H9 (cell line): ENCODE measurements around the gene SCNM1. TPM values are rescaled to one million over a fixed set of nuclear protein-coding genes. Genes with fewer than 3 reads are reported as not detected.

ENCODE experiments used
- DNase-seq: peaks from one replicate; pipeline ENCODE4 v3.0.0-alpha.2; 2017
- H2AFZ ChIP-seq: one replicate; pipeline ENCODE4 v1.6.1; 2013; ENCODE audit warnings: mild to moderate bottlenecking, low read length, control low read depth, moderate library complexity
- H2AK5ac ChIP-seq: 2 replicates; pipeline ENCODE4 v1.6.1; 2013; ENCODE audit warnings: low read length, control low read depth, mixed read lengths; ENCODE audit not compliant: insufficient read length
- H2BK120ac ChIP-seq: one replicate; pipeline ENCODE4 v1.6.1; 2013; ENCODE audit warnings: low read depth, mild to moderate bottlenecking, low read length, control low read depth, inconsistent platforms; ENCODE audit not compliant: poor library complexity, severe bottlenecking
- H2BK12ac ChIP-seq: 2 replicates; pipeline ENCODE4 v1.6.1; 2013; ENCODE audit warnings: low read length, control low read depth, mixed read lengths, low read depth; ENCODE audit not compliant: insufficient read length
- H2BK15ac ChIP-seq: 2 replicates; pipeline ENCODE4 v1.6.1; 2013; ENCODE audit warnings: low read depth, low read length, control low read depth
- H2BK20ac ChIP-seq: one replicate; pipeline ENCODE4 v1.6.1; 2013; ENCODE audit warnings: low read depth, mild to moderate bottlenecking, low read length, control low read depth, inconsistent platforms; ENCODE audit not compliant: poor library complexity, severe bottlenecking
- H2BK5ac ChIP-seq: 2 replicates; pipeline ENCODE4 v1.6.1; 2013; ENCODE audit warnings: low read length, control low read depth, mixed read lengths; ENCODE audit not compliant: insufficient read length
- H3K14ac ChIP-seq: 2 replicates; pipeline ENCODE4 v1.6.1; 2013; ENCODE audit warnings: low read length, control low read depth; ENCODE audit not compliant: insufficient read depth
- H3K18ac ChIP-seq: 2 replicates; pipeline ENCODE4 v1.6.1; 2013; ENCODE audit warnings: low read depth, mild to moderate bottlenecking, mixed read lengths, low read length, control low read depth; ENCODE audit not compliant: insufficient read length
- H3K23ac ChIP-seq: 2 replicates; pipeline ENCODE4 v1.6.1; 2013; ENCODE audit warnings: low read length, control low read depth, mixed read lengths, low read depth; ENCODE audit not compliant: insufficient read length
- H3K23me2 ChIP-seq: 2 replicates; pipeline ENCODE4 v1.6.1; 2013; ENCODE audit warnings: low read depth, mild to moderate bottlenecking, mixed read lengths, low read length, control low read depth; ENCODE audit not compliant: insufficient read length, poor library complexity, severe bottlenecking
- H3K27ac ChIP-seq: 2 replicates; pipeline ENCODE4 v1.5.1; 2013; ENCODE audit warnings: low read length, control low read depth, mixed read lengths, low read depth; ENCODE audit not compliant: insufficient read length
- H3K27me3 ChIP-seq: 2 replicates; pipeline ENCODE4 v1.6.1; 2013; ENCODE audit warnings: low read length, control low read depth, inconsistent platforms; ENCODE audit not compliant: insufficient read depth
- H3K4ac ChIP-seq: 2 replicates; pipeline ENCODE4 v1.6.1; 2013; ENCODE audit warnings: low read depth, mild to moderate bottlenecking, control low read depth, inconsistent platforms, low read length, moderate library complexity
- H3K4me1 ChIP-seq: 2 replicates; pipeline ENCODE4 v1.6.1; 2013; ENCODE audit warnings: low read length, control low read depth, inconsistent platforms; ENCODE audit not compliant: insufficient read depth
- H3K4me2 ChIP-seq: 2 replicates; pipeline ENCODE4 v1.6.1; 2013; ENCODE audit warnings: low read length, control low read depth, mixed read lengths; ENCODE audit not compliant: insufficient read length, insufficient read depth
- H3K56ac ChIP-seq: 2 replicates; pipeline ENCODE4 v1.6.1; 2013; ENCODE audit warnings: low read depth, mild to moderate bottlenecking, mixed read lengths, low read length, control low read depth; ENCODE audit not compliant: insufficient read length
- H3K79me1 ChIP-seq: 2 replicates; pipeline ENCODE4 v1.6.1; 2013; ENCODE audit warnings: low read depth, mild to moderate bottlenecking, moderate library complexity, low read length, control low read depth, inconsistent platforms; ENCODE audit not compliant: insufficient read depth, poor library complexity, severe bottlenecking
- H3K79me2 ChIP-seq: 2 replicates; pipeline ENCODE4 v1.6.1; 2013; ENCODE audit warnings: low read length, control low read depth, inconsistent platforms; ENCODE audit not compliant: insufficient read depth
- H3K9ac ChIP-seq: 2 replicates; pipeline ENCODE4 v1.6.1; 2013; ENCODE audit warnings: low read length, control low read depth, mixed read lengths; ENCODE audit not compliant: insufficient read length; ENCODE audit errors: extremely low read depth
- H3K9me3 ChIP-seq: one replicate; pipeline ENCODE4 v1.6.1; 2013; ENCODE audit warnings: low read depth, low read length, inconsistent platforms; ENCODE audit not compliant: control insufficient read depth
- H3T11ph ChIP-seq: one replicate; pipeline ENCODE4 v1.6.1; 2013; ENCODE audit warnings: mild to moderate bottlenecking, low read length, control low read depth, inconsistent platforms
- H4K20me1 ChIP-seq: one replicate; pipeline ENCODE4 v1.6.1; 2013; ENCODE audit not compliant: control insufficient read depth, insufficient read length, insufficient read depth
- H4K5ac ChIP-seq: 2 replicates; pipeline ENCODE4 v1.6.1; 2013; ENCODE audit warnings: low read depth, mild to moderate bottlenecking, mixed read lengths, low read length, control low read depth; ENCODE audit not compliant: insufficient read length
- H4K8ac ChIP-seq: replicated peaks from 2 replicates; pipeline ENCODE4 v1.6.1; 2013; ENCODE audit warnings: low read length, control low read depth, mixed read lengths, low read depth; ENCODE audit not compliant: insufficient read length
- H4K91ac ChIP-seq: 2 replicates; pipeline ENCODE4 v1.6.1; 2013; ENCODE audit warnings: low read depth, mild to moderate bottlenecking, moderate library complexity, mixed read lengths, low read length, control low read depth; ENCODE audit not compliant: insufficient read length
- H3K27ac Mint-ChIP-seq, 3 experiments: 2 replicates in 2 of 3; 3 replicates in 1 of 3; pipeline ENCODE4 v1.8.0; 2020 to 2021; ENCODE audit warnings: mixed read lengths in 3 of 3, mild to moderate bottlenecking in 1 of 3, moderate library complexity in 1 of 3
- H3K27me3 Mint-ChIP-seq: 2 replicates; pipeline ENCODE4 v1.8.0; 2021; ENCODE audit warnings: low read depth, mild to moderate bottlenecking, moderate library complexity, mixed read lengths
- H3K36me3 Mint-ChIP-seq, 3 experiments: 2 replicates in 2 of 3; 3 replicates in 1 of 3; pipeline ENCODE4 v1.8.0; 2020 to 2021; ENCODE audit warnings: low read depth in 3 of 3, mixed read lengths in 3 of 3; ENCODE audit not compliant: insufficient read depth in 1 of 3
- H3K4me1 Mint-ChIP-seq, 2 experiments: 2 replicates each; pipeline ENCODE4 v1.8.0; 2020; ENCODE audit warnings: mixed read lengths in 2 of 2
- H3K4me3 Mint-ChIP-seq, 2 experiments: 2 replicates in 1 of 2; 3 replicates in 1 of 2; pipeline ENCODE4 v1.8.0; 2020 to 2021; ENCODE audit warnings: mild to moderate bottlenecking in 2 of 2, mixed read lengths in 2 of 2, moderate library complexity in 1 of 2
- H3K9me3 Mint-ChIP-seq, 2 experiments: 2 replicates in 1 of 2; 3 replicates in 1 of 2; pipeline ENCODE4 v1.8.0; 2020; ENCODE audit warnings: mild to moderate bottlenecking in 2 of 2, mixed read lengths in 2 of 2, moderate library complexity in 1 of 2
- WGBS: extraction: QIAGEN DNeasy Blood & Tissue Kit; methylation state at CpG from one replicate; pipeline ENCODE4 v1.1.7; 2013; ENCODE audit warnings: missing lambda C conversion rate, low lambda C conversion rate, mixed read lengths; ENCODE audit not compliant: insufficient read length; ENCODE audit errors: extremely low coverage; 5-methylcytosine and 5-hydroxymethylcytosine counted together
- total RNA-seq: library from RNA; stranded (reverse); gene quantifications from 2 replicates; pipeline ENCODE4 v1.2.1, GENCODE V29; 2021
- TF ChIP-seq, protein P1 (sequence below): fragments of 200-600 bp; sonication (generic); conservative IDR thresholded peaks from 3 replicates; pipeline ENCODE4 v1.8.0; 2021; ENCODE audit warnings: antibody characterized with exemption, mild to moderate bottlenecking

The SCNM1 gene
- total RNA-seq, 1 experiment from 2014 or later: 60.5 TPM

DNA sequence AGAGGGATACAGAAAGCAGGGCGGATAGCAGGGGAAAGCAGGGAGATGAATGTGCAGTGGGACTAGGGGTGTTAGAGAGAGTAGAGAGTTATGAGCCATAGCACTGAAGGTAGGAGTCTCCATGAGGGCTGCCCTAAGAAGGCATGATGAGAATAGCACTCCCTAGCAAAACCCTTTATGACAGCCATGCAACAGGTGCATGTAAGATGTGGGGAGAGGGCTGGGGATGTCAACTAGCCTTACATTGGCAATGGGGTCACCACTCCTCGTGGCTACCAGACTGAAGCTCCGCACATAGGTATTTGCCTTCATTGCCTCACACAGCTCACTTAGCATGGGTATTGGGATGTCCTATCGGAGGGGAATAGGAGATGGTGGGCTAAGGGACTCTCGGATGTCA lies 5.2 kb downstream of the SCNM1 start:
- H3K27ac Mint-ChIP-seq: peak overlapping the region in 2 of 3 experiments; percentile 3 to 29; a peak in 5 of 7 replicates
- no peak overlapping the region for H3K4me2 ChIP-seq
- H3K4me1 ChIP-seq: no peaks in the 10 kb centered on the region
- peaks cover 20 to 54% (median 40%) of the 10 kb centered on the region in 3 experiments; a peak in 6 of 7 replicates for H3K36me3 Mint-ChIP-seq
- H3K9me3 ChIP-seq: no peaks in the 10 kb centered on the region
- TF ChIP-seq, protein P1, sequence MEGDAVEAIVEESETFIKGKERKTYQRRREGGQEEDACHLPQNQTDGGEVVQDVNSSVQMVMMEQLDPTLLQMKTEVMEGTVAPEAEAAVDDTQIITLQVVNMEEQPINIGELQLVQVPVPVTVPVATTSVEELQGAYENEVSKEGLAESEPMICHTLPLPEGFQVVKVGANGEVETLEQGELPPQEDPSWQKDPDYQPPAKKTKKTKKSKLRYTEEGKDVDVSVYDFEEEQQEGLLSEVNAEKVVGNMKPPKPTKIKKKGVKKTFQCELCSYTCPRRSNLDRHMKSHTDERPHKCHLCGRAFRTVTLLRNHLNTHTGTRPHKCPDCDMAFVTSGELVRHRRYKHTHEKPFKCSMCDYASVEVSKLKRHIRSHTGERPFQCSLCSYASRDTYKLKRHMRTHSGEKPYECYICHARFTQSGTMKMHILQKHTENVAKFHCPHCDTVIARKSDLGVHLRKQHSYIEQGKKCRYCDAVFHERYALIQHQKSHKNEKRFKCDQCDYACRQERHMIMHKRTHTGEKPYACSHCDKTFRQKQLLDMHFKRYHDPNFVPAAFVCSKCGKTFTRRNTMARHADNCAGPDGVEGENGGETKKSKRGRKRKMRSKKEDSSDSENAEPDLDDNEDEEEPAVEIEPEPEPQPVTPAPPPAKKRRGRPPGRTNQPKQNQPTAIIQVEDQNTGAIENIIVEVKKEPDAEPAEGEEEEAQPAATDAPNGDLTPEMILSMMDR: no peak
- H3K4ac ChIP-seq: no peak overlapping the region
- no CpG with 5 or more reads among the region's 5 CpGs for WGBS
- no peak overlapping the region for H3K23ac ChIP-seq
- H2BK120ac ChIP-seq: no peak overlapping the region
- no peak overlapping the region for H4K5ac ChIP-seq
- H4K91ac ChIP-seq: no peak overlapping the region
- H3K23me2 ChIP-seq: peaks cover 5% of the 10 kb centered on the region
- no peaks in the 10 kb centered on the region for H3K79me1 ChIP-seq
- H3K9me3 Mint-ChIP-seq: no peaks in the 10 kb centered on the region
- H3K27ac ChIP-seq: no peak overlapping the region
- no peak overlapping the region for H2BK12ac ChIP-seq
- H3K56ac ChIP-seq: no peak overlapping the region
- H3K4me1 Mint-ChIP-seq: peaks cover 10 to 17% of the 10 kb centered on the region in 2 experiments
- no peak overlapping the region for H2BK15ac ChIP-seq
- no peak overlapping the region for H2AFZ ChIP-seq
- H4K8ac ChIP-seq: no peak overlapping the region
- no peaks in the 10 kb centered on the region for H4K20me1 ChIP-seq
- H3K14ac ChIP-seq: no peak overlapping the region; the same call in 1 of the 2 replicates
- no peak overlapping the region for H2BK5ac ChIP-seq
- H3K27me3 Mint-ChIP-seq: no peaks in the 10 kb centered on the region
- H3T11ph ChIP-seq: no peak overlapping the region
- no peak overlapping the region for H3K4me3 Mint-ChIP-seq
- no peak overlapping the region for H3K9ac ChIP-seq
- no peak overlapping the region for H2AK5ac ChIP-seq
- H3K79me2 ChIP-seq: no peaks in the 10 kb centered on the region
- H2BK20ac ChIP-seq: no peak overlapping the region
- no peak overlapping the region for H3K18ac ChIP-seq
- no peak for DNase-seq
- H3K27me3 ChIP-seq: no peaks in the 10 kb centered on the region
